ENCODE results near the gene DDX24. TPM values are rescaled to one million over a fixed set of nuclear protein-coding genes. Genes with fewer than 3 reads are reported as not detected.

Gene DDX24
- total RNA-seq, 1 donor from 2014 or later = 151 TPM

DNA sequence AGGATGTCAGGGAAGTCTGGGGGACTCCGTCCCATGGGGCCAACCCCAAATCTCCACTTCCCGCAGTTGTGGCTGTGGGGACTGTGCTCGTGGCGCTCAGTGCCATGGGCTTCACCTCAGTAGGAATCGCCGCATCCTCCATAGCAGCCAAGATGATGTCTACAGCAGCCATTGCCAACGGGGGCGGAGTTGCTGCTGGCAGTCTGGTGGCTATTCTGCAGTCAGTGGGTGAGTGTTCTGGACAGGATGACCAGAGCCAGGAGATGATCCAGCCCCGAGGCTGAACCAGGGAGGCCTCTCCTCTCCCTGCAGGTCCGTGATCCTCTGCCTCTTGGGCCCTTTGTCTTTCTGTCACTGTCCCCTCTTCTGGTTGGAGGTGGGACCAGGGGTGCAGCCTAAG, 20.7 kb upstream of the DDX24 start:
- Mint-ChIP-seq H3K4me1 (peaks cover 5% of the 10 kb centered on the region), H3K9me3 (no peaks in the 10 kb centered on the region), H3K27ac (no peak overlapping the region), H3K4me3 (no peak overlapping the region), H3K36me3 (peaks cover 8% of the 10 kb centered on the region), H3K27me3 (ENCODE audit: low read depth) (no peaks in the 10 kb centered on the region)
- DNase-seq (ENCODE audit: low spot score in 2 of 2, unreplicated experiment in 2 of 2) = no peak
- no peak for TF ChIP-seq CTCF (IDR thresholded peaks at IDR 0.05; ENCODE audit: unreplicated experiment)

DNA sequence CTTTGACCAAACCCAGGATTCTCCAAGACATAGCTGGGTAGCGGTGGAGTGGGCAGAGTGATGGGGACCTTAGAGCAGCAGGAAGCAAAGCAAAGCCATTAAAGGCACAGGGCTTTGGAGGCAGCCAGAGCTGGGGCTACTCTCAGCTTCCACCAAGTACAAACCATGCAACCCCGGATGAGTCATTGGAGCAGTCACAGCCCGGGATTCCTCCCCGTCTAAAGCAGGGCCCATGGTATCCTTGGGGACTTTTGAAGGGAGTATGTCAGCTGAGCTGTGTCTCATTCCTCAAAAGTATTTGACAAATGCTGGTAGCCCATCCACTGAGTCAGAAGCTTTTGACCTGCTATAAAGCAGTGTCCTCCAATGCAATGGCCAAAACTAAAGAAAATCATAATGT, 19.8 kb upstream of the DDX24 start:
- no peak overlapping the region for H3K27ac Mint-ChIP-seq
- H3K4me3 Mint-ChIP-seq = no peak overlapping the region
- no peak for DNase-seq (ENCODE audit: low spot score in 2 of 2, unreplicated experiment in 2 of 2)
- peaks cover 8% of the 10 kb centered on the region for H3K36me3 Mint-ChIP-seq
- peaks cover 5% of the 10 kb centered on the region for H3K4me1 Mint-ChIP-seq
- no peaks in the 10 kb centered on the region for H3K27me3 Mint-ChIP-seq (ENCODE audit: low read depth)
- no peaks in the 10 kb centered on the region for H3K9me3 Mint-ChIP-seq
- TF ChIP-seq CTCF (IDR thresholded peaks at IDR 0.05; ENCODE audit: unreplicated experiment) = no peak

DNA sequence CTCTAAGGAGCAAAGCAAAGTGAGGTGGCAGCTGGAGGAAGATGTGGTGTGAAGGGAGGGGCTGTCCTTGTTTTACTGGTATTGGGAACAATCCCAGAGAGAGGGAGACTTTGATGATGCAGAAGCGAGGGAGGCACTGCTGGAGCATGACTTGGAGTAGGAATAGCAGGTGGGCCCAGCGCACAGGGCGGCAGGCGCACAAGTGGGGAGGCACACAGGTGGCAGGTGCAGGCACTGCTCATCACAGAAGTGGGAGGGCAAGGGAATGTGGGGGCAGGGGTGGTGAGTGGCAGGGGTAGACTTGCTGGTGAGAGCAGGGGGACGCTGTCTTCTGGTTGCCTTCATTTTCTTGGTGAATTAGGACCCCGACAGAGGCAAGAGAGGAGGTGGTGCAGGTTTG, 18.0 kb upstream of the DDX24 start:
- Mint-ChIP-seq H3K4me3 (no peak overlapping the region), H3K27ac (no peak overlapping the region)
- DNase-seq (ENCODE audit: low spot score in 2 of 2, unreplicated experiment in 2 of 2) = no peak

DNA sequence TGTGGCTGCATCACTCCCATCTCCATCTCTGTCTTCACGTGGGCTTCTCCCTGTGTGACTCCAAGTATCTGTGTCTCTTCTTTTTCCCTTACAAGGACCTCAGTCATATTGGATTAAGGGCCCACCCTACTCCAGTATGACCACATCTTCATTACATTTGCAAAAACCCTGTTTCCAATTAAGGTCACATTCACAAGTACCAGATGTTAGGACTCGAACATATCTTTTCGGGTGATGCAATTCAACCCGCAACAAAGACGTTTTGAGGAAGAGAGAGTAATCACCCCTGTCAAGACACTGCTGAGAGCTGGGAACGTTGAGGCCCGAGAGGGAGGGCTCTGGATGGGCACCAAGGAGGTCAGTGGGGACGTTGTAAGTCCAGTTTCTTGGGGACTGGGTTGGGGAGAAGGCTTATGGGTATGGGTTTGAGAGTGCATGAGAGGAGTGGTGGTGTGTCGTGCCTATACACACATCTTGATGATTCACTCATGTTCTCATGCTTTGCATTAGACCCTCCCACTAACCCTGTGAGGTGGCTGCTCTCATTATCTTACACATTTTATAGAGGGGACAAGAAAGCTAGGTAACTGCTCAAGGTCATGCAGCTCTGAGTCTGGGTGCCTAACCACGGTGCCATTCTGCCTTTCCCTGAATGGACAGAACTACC, 17.5 kb upstream of the DDX24 start:
- Mint-ChIP-seq H3K4me1 (no peaks in the 10 kb centered on the region), H3K36me3 (peaks cover 8% of the 10 kb centered on the region), H3K4me3 (no peak overlapping the region), H3K9me3 (no peaks in the 10 kb centered on the region), H3K27ac (no peak overlapping the region), H3K27me3 (ENCODE audit: low read depth) (no peaks in the 10 kb centered on the region)
- no peak for DNase-seq (ENCODE audit: low spot score in 2 of 2, unreplicated experiment in 2 of 2)
- no peak for TF ChIP-seq CTCF (IDR thresholded peaks at IDR 0.05; ENCODE audit: unreplicated experiment)

More for the DNA sequence above, 18.0 kb upstream of the DDX24 start:
- peaks cover 5% of the 10 kb centered on the region for H3K4me1 Mint-ChIP-seq
- H3K9me3 Mint-ChIP-seq = no peaks in the 10 kb centered on the region
- TF ChIP-seq CTCF (IDR thresholded peaks at IDR 0.05; ENCODE audit: unreplicated experiment) = no peak
- H3K36me3 Mint-ChIP-seq = peaks cover 8% of the 10 kb centered on the region
- H3K27me3 Mint-ChIP-seq (ENCODE audit: low read depth) = no peaks in the 10 kb centered on the region

DNA sequence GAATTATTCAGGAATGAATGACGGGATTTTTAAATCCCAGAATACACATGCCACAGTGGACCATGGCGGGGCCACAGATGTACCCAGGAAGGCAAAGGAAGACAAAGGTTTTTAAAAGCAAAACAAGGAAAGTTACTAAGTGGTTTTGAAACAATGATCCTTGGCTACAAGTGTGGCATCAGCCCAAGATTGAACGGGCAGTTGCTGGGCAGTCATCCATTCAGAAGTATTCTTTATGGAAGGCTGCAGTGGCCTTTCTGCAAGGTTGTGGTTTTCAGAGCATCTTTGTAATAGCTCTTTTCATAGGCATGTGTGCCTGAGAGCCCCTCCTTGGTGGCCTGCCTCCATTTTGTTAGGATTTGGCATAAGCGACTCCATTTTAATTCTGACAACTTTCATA, 16.1 kb upstream of the DDX24 start:
- Mint-ChIP-seq H3K27ac (no peak overlapping the region), H3K9me3 (no peaks in the 10 kb centered on the region), H3K36me3 (peaks cover 8% of the 10 kb centered on the region), H3K27me3 (ENCODE audit: low read depth) (no peaks in the 10 kb centered on the region), H3K4me1 (no peaks in the 10 kb centered on the region), H3K4me3 (no peak overlapping the region)
- TF ChIP-seq CTCF (IDR thresholded peaks at IDR 0.05; ENCODE audit: unreplicated experiment) = no peak
- DNase-seq (ENCODE audit: low spot score in 2 of 2, unreplicated experiment in 2 of 2) = no peak

- Mint-ChIP-seq H3K4me1 (no peaks in the 10 kb centered on the region), H3K4me3 (no peak overlapping the region), H3K27ac (no peak overlapping the region), H3K36me3 (peaks cover 6% of the 10 kb centered on the region), H3K9me3 (no peaks in the 10 kb centered on the region), H3K27me3 (ENCODE audit: low read depth) (no peaks in the 10 kb centered on the region)
- no peak for TF ChIP-seq CTCF (IDR thresholded peaks at IDR 0.05; ENCODE audit: unreplicated experiment)
- DNase-seq (ENCODE audit: low spot score in 2 of 2, unreplicated experiment in 2 of 2) = no peak
These were observed 12.4 kb upstream of the DDX24 start for GRCh38 chr14:94093418-94093817.

Measured in mesothelial cell of epicardium (in vitro differentiated cells).